ENCODE measurements around the gene CCL20.

Gene CCL20

DNA sequence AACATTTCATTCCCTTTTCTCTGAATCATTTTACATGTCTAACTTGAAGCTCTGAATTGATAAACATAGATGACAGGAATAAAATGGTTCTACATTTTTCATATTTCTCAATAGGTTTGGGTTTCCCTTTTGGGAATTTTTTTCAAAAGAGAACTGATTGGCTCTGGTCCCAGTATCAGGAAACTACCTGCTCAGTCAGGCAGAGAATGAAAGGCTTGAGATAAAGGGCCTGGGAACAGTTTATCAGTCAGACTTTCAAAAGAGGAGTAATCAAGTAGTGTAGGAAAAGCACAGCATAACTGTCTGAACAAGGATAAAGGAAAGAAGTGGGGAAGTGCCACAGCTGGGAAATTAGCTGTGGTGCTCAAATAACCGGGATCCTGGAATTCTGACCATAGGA is 28.3 kb upstream of the CCL20 start:
- TF ChIP-seq TAF1 (IDR thresholded peaks at IDR 0.05; ENCODE audit: borderline replicate concordance, insufficient read depth, low read length), result no peak
- no peak for TF ChIP-seq POLR2AphosphoS5 (IDR thresholded peaks at IDR 0.05; ENCODE audit: low read depth, low read length)
- TF ChIP-seq, protein P1, sequence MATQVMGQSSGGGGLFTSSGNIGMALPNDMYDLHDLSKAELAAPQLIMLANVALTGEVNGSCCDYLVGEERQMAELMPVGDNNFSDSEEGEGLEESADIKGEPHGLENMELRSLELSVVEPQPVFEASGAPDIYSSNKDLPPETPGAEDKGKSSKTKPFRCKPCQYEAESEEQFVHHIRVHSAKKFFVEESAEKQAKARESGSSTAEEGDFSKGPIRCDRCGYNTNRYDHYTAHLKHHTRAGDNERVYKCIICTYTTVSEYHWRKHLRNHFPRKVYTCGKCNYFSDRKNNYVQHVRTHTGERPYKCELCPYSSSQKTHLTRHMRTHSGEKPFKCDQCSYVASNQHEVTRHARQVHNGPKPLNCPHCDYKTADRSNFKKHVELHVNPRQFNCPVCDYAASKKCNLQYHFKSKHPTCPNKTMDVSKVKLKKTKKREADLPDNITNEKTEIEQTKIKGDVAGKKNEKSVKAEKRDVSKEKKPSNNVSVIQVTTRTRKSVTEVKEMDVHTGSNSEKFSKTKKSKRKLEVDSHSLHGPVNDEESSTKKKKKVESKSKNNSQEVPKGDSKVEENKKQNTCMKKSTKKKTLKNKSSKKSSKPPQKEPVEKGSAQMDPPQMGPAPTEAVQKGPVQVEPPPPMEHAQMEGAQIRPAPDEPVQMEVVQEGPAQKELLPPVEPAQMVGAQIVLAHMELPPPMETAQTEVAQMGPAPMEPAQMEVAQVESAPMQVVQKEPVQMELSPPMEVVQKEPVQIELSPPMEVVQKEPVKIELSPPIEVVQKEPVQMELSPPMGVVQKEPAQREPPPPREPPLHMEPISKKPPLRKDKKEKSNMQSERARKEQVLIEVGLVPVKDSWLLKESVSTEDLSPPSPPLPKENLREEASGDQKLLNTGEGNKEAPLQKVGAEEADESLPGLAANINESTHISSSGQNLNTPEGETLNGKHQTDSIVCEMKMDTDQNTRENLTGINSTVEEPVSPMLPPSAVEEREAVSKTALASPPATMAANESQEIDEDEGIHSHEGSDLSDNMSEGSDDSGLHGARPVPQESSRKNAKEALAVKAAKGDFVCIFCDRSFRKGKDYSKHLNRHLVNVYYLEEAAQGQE (IDR thresholded peaks at IDR 0.05; ENCODE audit: insufficient read depth in 1 of 2, low read depth in 2 of 2, low read length in 2 of 2), result no peak
- no peak for TF ChIP-seq FOXP2 (optimal IDR thresholded peaks at IDR 0.05; ENCODE audit: borderline replicate concordance, extremely low read depth, extremely low read length, insufficient read depth)
- no peak for TF ChIP-seq SIN3A (IDR thresholded peaks at IDR 0.05; ENCODE audit: borderline replicate concordance, insufficient read depth, low read length)

DNA sequence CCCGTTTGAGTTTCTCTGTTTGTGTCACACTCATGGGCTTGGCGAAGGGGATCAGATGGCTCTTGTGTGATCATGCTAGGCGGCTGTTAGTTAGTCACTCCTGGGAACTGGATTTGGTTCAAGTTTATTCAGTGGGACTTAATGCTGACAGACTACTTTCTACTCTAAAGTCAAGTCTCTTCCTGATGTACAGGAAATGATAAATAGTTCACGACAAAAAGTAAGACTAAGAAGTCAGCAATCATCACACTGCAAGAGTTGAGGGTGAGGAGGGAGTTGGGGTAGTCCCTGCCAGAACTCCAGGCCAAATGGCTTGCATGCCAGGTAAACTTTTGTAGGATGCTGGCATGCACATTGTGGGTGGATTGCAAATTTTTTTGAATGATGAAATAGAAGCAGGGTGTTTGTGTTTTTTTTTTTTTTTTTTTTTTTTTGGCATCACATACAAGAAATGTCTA is 25.1 kb upstream of the CCL20 start:
- no peak for TF ChIP-seq FOXP2 (optimal IDR thresholded peaks at IDR 0.05; ENCODE audit: borderline replicate concordance, extremely low read depth, extremely low read length, insufficient read depth)
- no peak for TF ChIP-seq TAF1 (IDR thresholded peaks at IDR 0.05; ENCODE audit: borderline replicate concordance, insufficient read depth, low read length)
- TF ChIP-seq, protein P1 (IDR thresholded peaks at IDR 0.05; ENCODE audit: insufficient read depth in 1 of 2, low read depth in 2 of 2, low read length in 2 of 2), result no peak
- TF ChIP-seq SIN3A (IDR thresholded peaks at IDR 0.05; ENCODE audit: borderline replicate concordance, insufficient read depth, low read length), result no peak
- no peak for TF ChIP-seq POLR2AphosphoS5 (IDR thresholded peaks at IDR 0.05; ENCODE audit: low read depth, low read length)

DNA sequence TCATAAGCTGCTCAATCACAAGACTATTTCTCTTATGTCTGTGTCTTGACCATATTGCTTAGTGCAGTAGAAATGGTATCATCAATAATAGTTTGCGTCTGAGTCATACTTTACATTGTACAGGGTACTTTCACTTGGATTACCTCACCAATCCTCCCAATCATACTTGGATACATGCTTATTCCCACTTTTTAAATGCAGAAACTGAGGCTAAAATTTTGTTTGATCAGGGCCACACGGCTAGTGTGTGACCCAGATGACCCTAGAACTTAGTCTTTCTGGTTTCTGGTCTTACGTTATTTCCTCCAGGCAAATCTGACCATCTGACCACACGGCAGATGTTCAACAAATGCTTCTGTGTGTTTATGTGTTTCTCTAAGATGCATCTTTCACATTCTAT is 23.8 kb upstream of the CCL20 start:
- TF ChIP-seq SIN3A (IDR thresholded peaks at IDR 0.05; ENCODE audit: borderline replicate concordance, insufficient read depth, low read length), result no peak
- TF ChIP-seq, protein P1 (IDR thresholded peaks at IDR 0.05; ENCODE audit: insufficient read depth in 1 of 2, low read depth in 2 of 2, low read length in 2 of 2), result no peak
- TF ChIP-seq POLR2AphosphoS5 (IDR thresholded peaks at IDR 0.05; ENCODE audit: low read depth, low read length), result no peak
- TF ChIP-seq TAF1 (IDR thresholded peaks at IDR 0.05; ENCODE audit: borderline replicate concordance, insufficient read depth, low read length), result no peak
- TF ChIP-seq FOXP2 (optimal IDR thresholded peaks at IDR 0.05; ENCODE audit: borderline replicate concordance, extremely low read depth, extremely low read length, insufficient read depth), result no peak

DNA sequence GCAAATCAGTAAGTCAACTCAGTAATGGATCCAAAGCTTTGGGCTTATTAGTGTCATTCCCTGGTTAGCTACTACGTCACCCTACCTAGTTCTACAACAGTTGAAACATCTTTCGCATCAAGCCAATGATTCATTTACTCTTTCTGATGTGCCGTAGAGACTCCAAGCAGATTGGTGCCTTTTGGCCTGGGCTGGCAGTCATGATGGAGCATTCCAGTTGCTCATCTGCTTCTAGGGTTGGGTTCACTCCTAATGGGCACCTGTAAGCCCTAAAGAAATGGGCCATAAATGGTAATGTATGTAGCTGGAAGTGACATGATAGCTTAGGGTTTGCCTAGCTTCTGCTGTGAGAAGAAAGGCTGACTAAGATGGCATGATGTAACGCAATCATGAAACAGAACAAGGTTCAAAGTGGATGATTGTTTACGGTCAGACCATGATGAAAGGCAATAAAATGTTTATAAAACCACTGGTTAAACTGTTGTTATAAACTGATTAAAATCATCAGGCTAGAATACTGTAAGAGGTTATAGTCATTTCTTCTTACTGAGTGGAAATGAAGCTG is 20.4 kb upstream of the CCL20 start:
- TF ChIP-seq FOXP2 (optimal IDR thresholded peaks at IDR 0.05; ENCODE audit: borderline replicate concordance, extremely low read depth, extremely low read length, insufficient read depth), result no peak
- no peak for TF ChIP-seq SIN3A (IDR thresholded peaks at IDR 0.05; ENCODE audit: borderline replicate concordance, insufficient read depth, low read length)
- TF ChIP-seq TAF1 (IDR thresholded peaks at IDR 0.05; ENCODE audit: borderline replicate concordance, insufficient read depth, low read length), result no peak
- TF ChIP-seq POLR2AphosphoS5 (IDR thresholded peaks at IDR 0.05; ENCODE audit: low read depth, low read length), result no peak
- TF ChIP-seq, protein P1 (IDR thresholded peaks at IDR 0.05; ENCODE audit: insufficient read depth in 1 of 2, low read depth in 2 of 2, low read length in 2 of 2), result no peak

All from PFSK-1 (cell line).